ENCODE data around the gene TOLLIP.
"Not testable (repeated sequence)": the region's sequence is repeated elsewhere in the genome, so short reads cannot be mapped to it uniquely, and the experiment has no call there.

The TOLLIP gene

DNA sequence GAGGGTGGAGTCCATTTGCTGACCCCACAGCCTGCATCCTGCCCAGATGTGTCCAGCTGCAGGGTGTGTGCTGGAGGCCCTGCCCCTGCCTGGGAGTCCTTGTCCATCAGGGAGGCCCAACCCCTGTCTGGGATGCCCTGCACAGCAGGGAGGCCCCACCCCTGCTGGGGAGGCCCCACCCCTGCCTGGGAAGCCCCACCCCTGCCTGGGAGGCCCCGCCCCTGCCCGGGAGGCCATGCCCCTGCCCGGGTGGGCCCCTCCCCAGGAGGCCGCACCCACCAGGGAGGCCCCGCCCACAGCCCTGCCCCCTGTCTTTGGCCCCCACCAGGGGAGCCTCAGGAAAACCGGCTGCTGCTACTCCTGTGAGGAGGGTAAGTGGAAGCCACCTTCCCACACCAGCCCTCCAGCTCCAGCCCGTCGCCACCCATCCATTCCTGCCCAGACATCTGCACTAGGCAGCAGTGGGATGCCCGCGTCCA lies 49.4 kb downstream of the TOLLIP start:
- no peak for DNase-seq

DNA sequence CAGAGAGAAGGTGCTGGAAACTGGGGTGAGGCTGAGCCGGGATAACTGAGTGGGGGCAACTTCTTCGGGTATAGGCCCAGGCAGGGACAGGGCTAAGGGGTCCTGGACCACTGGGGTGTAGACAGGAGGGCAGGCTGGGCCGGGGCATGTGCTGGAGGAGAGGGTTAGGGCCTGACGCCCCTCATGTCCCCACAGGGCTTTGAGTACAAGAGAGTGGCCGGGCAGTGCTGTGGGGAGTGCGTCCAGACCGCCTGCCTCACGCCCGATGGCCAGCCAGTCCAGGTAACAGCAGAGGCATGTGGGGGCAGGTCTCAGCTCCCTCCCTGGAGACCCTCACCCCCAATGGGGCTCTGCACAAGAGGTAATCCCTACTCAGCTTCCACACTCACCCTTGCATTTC lies 49.9 kb downstream of the TOLLIP start:
- DNase-seq: no peak

DNA sequence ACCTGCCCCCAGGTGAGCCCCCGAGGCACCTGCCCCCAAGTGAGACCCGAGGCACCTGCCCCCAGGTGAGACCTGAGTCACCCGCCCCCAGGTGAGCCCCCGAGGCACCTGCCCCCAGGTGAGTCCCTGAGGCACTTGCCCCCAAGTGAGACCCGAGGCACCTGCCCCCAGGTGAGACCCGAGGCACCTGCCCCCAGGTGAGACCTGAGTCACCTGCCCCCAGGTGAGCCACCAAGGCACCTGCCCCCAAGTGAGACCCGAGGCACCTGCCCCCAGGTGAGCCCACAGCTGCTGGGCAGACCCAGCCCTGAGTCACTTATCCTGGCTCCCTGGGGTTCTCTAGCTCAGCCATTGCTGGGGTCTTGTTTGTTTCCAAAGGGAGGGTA lies 50.4 kb downstream of the TOLLIP start:
- DNase-seq: no peak

DNA sequence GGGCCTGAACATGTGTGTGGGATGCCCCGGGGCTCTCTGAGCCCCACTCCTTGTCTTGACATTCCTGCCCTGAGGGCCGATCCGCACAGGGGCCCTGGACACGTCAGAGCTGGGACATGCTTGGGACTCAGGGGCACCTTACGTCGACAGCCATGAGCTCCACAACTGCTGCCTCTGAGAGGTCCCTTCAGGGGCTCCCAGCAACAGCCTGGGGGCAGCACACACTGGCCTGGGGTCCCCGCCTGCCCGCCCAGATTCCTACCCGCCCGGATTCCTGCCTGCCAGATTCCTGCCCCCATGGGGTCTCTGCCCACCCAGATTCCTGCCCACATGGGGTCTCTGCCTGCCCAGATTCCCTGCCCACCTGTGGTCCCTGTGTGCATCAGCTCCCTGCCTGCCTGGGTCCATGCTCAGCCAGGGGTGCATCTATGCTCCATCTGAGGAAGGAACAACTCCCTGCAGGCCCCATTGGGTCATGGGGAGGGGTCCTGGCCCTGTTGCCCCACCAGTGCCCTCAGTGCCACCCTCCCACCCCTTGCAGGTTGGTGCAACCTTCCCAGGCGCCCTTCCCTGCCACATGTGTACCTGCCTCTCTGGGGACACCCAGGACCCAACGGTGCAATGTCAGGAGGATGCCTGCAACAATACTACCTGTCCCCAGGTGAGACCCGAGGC lies 50.9 kb downstream of the TOLLIP start:
- no peak for DNase-seq

- no peak for DNase-seq
Observed at GRCh38 chr11:1257916-1258315, 51.5 kb downstream of the TOLLIP start.

DNA sequence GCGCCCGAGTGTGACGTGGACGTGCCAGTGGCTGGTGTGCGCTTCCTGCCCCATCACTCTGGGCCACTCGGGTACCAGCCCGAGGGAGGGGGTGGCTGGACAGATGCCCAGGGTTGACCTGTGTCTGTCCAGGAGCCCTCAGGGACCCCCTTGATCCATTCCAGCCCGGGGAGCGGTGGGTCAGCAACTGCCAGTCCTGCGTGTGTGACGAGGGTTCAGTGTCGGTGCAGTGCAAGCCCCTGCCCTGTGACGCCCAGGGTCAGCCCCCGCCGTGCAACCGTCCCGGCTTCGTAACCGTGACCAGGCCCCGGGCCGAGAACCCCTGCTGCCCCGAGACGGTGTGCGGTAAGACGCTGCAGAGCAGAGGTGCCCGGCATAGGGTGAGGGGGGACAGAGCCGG lies 52.1 kb downstream of the TOLLIP start:
- DNase-seq: no peak

DNA sequence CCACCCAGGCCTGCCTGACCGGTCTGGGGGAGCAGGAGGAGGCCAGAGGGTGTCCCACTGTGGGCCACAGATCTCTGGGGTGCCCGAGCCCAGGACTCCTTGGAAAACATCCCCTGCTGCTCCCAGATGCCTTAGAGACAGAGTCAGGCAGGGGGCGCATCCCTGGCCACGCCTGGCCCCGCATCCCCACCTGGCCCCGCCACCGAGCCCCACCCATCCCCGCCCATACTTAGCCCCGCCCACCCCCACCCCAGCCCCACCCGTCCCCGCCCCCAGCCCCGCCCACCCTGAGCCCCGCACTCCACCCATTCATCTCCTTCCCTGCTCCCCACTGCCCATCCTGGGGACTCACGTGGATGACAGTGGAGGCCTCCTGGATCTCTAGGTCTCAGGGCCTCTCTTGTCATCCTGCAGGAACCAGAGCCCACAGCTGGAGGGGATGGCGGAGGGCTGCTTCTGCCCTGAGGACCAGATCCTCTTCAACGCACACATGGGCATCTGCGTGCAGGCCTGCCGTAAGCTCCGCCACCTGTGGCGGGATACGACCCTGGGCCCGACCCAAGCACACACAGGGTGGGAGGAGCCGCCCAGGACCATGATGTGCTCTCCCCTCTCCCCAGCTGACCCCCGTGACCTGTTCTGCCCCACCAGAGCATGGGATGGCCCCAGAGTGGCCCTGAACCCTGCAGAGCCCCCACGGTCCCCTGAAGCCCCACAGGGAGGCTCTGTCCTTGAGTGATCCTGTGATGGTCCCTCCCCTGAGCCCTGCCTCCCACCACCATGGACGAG lies 53.0 kb downstream of the TOLLIP start:
- DNase-seq: no peak

- no peak for DNase-seq
Observed at GRCh38 chr11:1255151-1255550, 54.3 kb downstream of the TOLLIP start.

DNA sequence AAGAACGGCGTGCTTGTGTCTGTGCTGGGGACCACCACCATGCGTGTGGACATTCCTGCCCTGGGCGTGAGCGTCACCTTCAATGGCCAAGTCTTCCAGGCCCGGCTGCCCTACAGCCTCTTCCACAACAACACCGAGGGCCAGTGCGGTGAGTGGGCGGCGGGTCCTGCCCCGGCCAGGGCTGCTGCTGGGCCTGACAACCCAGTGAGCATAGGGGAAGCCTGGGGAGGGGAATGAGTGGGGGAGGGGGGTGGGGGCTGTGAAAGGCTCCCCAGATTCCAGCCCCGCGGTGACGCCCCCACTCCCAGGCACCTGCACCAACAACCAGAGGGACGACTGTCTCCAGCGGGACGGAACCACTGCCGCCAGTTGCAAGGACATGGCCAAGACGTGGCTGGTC lies 54.7 kb downstream of the TOLLIP start:
- no peak for DNase-seq

- DNase-seq: no peak
Observed at GRCh38 chr11:1254086-1254648, 55.3 kb downstream of the TOLLIP start.

DNA sequence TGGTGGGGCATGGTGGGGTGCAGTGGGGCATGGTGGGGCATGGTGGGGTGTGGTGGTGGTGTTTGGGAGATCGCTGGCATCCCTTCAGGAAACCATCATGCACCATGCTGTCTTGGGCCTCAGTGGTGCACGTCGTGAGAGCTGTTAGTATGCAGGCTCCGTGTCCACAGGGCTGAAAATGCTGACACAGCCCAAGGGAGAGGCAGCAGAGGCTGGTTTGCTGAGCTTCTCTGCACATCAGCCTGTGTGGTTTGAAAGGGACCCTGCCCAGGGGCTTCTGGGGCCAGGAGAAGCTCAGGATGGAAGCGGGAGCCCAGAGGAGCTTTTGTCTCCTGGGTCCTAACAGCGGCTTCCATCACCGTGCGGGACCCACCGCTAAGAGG lies 56.3 kb downstream of the TOLLIP start:
- no peak for DNase-seq

DNA sequence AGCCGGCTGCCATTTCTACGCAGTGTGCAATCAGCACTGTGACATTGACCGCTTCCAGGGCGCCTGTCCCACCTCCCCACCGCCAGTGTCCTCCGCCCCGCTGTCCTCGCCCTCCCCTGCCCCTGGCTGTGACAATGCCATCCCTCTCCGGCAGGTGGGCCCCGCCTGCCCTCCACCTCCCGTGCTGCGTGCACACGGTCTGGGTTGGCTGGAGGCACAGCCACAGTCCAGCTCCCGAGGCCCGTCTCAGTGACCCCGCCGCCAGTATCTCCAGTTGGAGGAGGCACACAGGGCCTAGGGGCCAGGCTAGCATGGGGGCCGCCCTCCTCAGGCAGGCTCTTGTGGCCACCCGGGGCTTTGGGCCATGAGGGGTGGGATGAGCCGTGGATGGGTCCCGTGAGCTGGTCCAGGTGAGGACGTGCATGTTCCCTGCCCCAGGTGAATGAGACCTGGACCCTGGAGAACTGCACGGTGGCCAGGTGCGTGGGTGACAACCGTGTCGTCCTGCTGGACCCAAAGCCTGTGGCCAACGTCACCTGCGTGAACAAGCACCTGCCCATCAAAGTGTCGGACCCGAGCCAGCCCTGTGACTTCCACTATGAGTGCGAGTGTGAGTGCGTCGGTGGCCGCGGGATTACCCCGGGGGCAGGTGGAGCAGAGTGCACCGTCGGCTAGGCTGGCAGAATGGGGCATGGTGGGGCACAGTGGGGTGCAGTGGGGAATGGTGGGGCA lies 56.9 kb downstream of the TOLLIP start:
- DNase-seq: no peak

DNA sequence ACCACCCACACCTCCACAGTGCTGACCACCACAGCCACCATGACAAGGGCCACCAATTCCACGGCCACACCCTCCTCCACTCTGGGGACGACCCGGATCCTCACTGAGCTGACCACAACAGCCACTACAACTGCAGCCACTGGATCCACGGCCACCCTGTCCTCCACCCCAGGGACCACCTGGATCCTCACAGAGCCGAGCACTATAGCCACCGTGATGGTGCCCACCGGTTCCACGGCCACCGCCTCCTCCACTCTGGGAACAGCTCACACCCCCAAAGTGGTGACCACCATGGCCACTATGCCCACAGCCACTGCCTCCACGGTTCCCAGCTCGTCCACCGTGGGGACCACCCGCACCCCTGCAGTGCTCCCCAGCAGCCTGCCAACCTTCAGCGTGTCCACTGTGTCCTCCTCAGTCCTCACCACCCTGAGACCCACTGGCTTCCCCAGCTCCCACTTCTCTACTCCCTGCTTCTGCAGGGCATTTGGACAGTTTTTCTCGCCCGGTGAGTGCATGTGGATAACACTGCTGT lies 58.1 kb downstream of the TOLLIP start:
- DNase-seq: no peak

DNA sequence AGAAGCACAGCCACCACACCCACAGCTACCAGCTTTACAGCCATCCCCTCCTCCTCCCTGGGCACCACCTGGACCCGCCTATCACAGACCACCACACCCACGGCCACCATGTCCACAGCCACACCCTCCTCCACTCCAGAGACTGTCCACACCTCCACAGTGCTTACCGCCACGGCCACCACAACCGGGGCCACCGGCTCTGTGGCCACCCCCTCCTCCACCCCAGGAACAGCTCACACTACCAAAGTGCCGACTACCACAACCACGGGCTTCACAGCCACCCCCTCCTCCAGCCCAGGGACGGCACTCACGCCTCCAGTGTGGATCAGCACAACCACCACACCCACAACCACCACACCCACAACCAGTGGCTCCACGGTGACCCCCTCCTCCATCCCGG lies 59.0 kb downstream of the TOLLIP start:
- DNase-seq: not testable (repeated sequence)

DNA sequence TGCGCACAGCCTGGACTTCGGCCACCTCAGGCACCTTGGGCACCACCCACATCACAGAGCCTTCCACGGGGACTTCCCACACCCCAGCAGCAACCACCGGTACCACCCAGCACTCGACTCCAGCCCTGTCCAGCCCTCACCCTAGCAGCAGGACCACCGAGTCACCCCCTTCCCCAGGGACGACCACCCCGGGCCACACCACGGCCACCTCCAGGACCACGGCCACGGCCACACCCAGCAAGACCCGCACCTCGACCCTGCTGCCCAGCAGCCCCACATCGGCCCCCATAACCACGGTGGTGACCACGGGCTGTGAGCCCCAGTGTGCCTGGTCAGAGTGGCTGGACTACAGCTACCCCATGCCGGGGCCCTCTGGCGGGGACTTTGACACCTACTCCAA lies 60.5 kb downstream of the TOLLIP start:
- DNase-seq: not testable (repeated sequence)

- not testable (repeated sequence) for DNase-seq
Observed at GRCh38 chr11:1247026-1247425, 62.4 kb downstream of the TOLLIP start.

DNA sequence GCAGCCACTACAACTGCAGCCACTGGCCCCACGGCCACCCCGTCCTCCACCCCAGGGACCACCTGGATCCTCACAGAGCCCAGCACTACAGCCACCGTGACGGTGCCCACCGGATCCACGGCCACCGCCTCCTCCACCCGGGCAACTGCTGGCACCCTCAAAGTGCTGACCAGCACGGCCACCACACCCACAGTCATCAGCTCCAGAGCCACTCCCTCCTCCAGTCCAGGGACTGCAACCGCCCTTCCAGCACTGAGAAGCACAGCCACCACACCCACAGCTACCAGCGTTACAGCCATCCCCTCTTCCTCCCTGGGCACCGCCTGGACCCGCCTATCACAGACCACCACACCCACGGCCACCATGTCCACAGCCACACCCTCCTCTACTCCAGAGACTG lies 63.1 kb downstream of the TOLLIP start:
- not testable (repeated sequence) for DNase-seq

GRCh38 chr11:1245717-1246116 lies 63.7 kb downstream of the TOLLIP start:
- not testable (repeated sequence) for DNase-seq

- not testable (repeated sequence) for DNase-seq
Observed at GRCh38 chr11:1244557-1244956, 64.9 kb downstream of the TOLLIP start.

DNA sequence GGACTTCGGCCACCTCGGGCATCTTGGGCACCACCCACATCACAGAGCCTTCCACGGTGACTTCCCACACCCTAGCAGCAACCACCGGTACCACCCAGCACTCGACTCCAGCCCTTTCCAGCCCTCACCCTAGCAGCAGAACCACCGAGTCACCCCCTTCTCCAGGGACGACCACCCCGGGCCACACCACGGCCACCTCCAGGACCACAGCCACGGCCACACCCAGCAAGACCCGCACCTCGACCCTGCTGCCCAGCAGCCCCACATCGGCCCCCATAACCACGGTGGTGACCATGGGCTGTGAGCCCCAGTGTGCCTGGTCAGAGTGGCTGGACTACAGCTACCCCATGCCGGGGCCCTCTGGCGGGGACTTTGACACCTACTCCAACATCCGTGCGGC lies 65.9 kb downstream of the TOLLIP start:
- DNase-seq: not testable (repeated sequence)

DNA sequence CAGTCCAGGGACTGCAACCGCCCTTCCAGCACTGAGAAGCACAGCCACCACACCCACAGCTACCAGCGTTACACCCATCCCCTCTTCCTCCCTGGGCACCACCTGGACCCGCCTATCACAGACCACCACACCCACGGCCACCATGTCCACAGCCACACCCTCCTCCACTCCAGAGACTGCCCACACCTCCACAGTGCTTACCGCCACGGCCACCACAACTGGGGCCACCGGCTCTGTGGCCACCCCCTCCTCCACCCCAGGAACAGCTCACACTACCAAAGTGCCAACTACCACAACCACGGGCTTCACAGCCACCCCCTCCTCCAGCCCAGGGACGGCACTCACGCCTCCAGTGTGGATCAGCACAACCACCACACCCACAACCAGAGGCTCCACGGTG lies 66.7 kb downstream of the TOLLIP start:
- not testable (repeated sequence) for DNase-seq

DNA sequence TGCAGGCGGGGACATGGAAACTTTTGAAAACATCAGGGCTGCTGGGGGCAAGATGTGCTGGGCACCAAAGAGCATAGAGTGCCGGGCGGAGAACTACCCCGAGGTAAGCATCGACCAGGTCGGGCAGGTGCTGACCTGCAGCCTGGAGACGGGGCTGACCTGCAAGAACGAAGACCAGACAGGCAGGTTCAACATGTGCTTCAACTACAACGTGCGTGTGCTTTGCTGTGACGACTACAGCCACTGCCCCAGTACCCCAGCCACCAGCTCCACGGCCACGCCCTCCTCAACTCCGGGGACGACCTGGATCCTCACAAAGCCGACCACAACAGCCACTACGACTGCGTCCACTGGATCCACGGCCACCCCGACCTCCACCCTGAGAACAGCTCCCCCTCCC lies 67.1 kb downstream of the TOLLIP start:
- no peak for DNase-seq

DNA sequence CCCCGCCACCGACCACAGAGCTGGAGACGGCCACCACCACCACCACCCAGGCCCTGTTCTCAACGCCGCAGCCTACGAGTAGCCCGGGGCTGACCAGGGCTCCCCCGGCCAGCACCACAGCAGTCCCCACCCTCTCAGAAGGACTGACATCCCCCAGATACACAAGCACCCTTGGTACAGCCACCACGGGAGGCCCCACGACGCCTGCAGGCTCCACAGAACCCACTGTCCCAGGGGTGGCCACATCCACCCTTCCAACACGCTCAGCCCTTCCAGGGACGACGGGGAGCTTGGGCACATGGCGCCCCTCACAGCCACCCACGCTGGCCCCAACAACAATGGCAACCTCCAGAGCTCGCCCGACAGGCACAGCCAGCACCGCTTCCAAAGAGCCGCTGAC lies 67.7 kb downstream of the TOLLIP start:
- no peak for DNase-seq

All from GDM1 (cell line).